ENCODE measurements around the gene SLC38A4.

GRCh38 chr12:46778415-46778814 is 47.4 kb downstream of the SLC38A4 start:
- no peak for TF ChIP-seq CTCF (IDR thresholded peaks at IDR 0.05; ENCODE audit: insufficient read depth, low read length, poor library complexity, severe bottlenecking)
- TF ChIP-seq EZH2phosphoT487 (conservative IDR thresholded peaks at IDR 0.05; ENCODE audit: low read length) = no peak
